Germinal center (tissue), 1 donor: ENCODE measurements around the gene ADAP1.
A peak's percentile ranks its signal among the peaks of the same experiment; 100 is the strongest.

ENCODE experiments used
- DNase-seq: peaks from one replicate; pipeline ENCODE4 v3.0.0; 2012; ENCODE audit warnings: mixed read lengths, low spot score

ADAP1 gene

DNA sequence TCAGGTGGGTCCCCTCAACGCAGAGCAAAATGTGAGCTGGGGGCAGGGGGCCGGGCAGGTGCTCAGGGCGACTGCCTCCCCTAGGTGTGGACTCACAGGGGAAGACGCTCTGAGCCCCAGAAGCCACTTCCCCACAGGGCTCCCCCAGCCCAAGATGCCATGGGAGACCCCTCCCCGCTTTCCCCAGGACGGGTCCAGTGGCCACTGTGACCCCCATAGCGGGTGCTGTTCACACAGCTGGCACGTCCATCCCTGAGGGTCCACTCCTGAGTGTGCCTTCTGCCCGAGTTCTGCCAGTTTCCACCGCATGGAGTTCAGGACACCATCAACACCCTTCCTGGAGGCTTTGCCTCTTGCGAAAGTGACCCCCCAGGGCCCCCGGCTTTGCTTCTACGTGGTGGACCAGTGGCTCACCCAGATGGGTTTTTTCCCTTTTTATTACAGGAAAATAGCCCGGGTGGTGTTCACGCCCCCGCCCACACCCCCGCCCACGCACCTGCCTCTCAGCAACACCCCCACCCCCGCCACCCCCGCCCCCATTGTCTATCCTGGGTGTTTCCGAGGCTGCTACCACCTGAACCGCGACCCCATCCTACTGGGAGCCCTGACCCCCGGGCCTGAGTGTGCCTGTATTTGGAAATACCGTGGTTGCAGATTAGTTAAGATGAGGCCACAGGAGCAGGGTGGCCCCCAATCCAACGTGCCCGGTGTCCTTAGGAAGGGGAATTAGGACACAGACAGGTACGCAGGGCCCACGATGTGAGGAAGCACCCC, 32.0 kb downstream of the ADAP1 start:
- no peak for DNase-seq

- no peak for DNase-seq
These were observed 32.7 kb downstream of the ADAP1 start for GRCh38 chr7:921581-922333.

DNA sequence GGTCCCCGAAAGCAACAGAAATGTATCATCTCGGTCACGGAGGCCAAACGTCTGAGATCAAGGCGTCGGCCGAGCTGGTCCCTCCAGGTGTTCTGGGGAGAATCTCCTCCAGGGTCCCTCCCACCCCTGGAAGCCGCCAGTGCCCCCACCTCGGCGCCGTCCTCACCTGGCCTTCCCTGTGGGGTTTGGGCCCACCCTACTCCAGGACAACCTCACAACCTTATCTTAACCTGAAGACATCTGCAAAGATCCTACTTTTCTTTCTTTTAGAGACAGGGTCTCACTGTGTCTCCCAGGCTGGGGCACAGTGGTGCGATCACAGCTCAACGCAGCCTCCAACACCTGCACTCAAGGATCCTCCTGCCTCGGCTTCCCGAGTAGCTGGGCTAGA, 33.4 kb downstream of the ADAP1 start:
- no peak for DNase-seq

- DNase-seq = no peak
These were observed 34.0 kb downstream of the ADAP1 start for GRCh38 chr7:920351-921070.

DNA sequence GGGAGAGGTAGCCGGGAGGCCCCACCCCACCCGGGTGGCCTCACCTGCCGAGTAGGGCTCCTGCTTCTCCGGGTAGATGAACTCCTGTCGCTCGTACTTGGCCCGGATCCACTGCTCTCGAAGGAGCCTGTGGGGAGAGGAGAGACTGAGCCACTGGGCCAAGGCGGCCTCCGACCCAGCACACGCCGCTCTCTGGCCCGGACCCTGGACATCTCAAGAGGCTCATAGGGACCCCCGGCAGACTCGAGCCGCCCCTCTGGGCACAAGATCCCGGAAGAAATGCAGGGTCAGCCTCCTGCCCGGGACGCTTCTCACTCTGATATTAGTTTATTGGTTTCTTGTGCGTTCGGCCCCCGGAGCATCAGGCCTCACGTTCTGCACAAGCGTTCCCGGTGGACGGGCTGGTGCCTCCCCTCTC, 34.5 kb downstream of the ADAP1 start:
- no peak for DNase-seq

DNA sequence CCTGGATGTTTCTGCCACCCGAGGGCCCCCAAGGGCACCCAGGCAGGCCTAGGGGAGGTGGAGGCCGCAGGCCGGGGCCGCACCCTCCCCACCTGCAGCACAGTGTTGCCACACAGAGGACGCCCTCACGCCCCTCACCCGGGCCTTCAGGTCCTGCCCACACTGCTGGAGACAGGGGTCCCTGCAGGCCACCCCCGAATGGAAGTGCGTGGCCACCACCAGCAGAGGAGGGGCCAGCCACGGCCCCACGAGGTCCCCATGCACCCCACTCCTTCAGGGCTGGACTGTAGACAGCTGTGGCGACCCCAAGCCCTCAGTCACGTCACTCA, 35.4 kb downstream of the ADAP1 start:
- DNase-seq = no peak

GRCh38 chr7:918441-919113, 35.9 kb downstream of the ADAP1 start:
- DNase-seq = no peak

DNA sequence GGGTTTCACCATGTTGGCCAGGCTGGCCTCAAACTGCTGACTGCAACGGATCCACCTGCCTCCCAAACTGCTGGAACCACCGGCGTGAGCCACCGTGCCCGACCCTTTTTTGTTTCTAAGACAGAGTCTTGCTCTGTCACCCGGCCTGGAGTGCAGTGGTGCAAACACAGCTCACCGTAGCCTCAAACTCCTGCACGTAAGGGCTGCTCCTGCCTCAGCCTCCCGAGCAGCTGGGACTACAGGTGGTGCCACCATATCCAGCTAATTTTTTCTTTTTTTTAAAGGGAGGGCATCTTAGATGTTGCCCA, 36.4 kb downstream of the ADAP1 start:
- no peak for DNase-seq

GRCh38 chr7:917255-918117, 37.0 kb downstream of the ADAP1 start:
- no peak for DNase-seq

DNA sequence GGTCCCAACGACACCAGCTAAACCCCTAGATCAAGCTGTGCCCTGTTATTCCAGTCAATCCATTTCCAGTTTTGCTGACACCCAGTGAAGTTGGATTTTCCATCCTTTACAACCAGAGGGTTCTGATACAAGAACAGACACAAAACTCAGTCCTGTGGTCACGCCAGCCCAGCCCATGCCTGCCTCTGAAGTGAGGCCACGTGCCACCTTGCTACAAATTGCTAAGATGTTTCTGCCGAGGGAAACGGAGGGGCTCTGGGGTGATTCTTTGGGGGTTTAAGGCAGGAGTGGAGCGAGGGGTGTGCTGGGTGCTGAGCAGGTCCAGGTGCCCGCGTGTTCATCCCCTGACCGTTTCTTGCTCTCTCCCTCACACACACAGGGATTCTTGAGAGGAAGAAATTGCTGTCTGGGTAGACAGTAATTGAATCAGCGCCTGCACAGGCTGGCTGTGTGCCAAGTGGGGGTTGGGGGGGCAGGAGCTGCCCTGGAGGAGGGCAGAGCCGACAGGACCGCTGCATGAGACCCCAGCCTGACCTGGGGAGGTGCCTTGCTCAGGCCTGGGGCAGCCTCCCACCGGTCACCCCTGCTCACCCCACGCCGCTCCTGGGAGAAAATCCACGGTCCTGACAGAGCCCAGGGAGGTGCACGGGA, 38.1 kb downstream of the ADAP1 start:
- no peak for DNase-seq

DNA sequence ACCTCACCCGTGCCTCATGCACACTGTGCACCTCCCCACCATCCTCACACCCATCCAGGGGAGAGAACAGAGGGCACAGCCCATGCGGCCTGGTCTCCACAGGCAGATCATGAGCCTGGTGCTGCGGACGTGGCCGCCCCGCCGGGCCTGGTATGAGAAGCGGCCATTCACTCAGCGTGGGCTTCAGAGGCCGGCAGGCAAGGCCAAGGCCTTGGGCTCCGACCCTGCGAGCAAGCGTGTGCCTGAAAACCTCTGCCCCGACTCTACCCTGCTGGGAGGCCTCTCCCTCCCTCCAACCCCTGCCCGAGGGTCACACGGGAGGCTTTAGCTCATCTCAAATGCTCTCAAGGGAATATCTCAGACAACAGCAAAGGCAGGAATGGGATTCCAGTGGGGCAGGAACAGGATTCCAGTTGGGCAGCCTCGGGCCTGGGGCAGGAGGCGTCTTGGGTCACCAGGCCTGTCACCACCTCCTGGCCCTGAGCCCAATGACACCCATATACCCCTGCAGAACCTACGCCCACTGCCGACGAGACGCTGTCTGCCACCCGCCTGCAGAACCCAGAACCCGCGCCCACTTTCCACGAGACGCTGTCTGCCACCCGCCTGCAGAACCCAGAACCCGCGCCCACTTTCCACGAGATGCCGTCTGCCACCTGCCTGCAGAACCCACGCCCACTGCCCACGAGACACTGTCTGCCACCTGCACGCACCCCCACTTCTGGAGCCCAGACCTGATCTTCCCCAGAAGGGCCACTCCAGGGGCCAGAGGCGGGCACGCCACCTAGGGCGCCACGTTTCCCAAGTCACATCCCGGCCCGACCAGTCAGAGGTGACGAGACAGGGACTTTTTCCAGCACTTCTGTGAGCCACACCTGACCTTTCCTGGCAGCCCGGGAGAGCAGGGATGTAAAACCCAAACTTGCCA, 38.9 kb downstream of the ADAP1 start:
- no peak for DNase-seq

- no peak for DNase-seq
These were observed 39.8 kb downstream of the ADAP1 start for GRCh38 chr7:914521-915194.

DNA sequence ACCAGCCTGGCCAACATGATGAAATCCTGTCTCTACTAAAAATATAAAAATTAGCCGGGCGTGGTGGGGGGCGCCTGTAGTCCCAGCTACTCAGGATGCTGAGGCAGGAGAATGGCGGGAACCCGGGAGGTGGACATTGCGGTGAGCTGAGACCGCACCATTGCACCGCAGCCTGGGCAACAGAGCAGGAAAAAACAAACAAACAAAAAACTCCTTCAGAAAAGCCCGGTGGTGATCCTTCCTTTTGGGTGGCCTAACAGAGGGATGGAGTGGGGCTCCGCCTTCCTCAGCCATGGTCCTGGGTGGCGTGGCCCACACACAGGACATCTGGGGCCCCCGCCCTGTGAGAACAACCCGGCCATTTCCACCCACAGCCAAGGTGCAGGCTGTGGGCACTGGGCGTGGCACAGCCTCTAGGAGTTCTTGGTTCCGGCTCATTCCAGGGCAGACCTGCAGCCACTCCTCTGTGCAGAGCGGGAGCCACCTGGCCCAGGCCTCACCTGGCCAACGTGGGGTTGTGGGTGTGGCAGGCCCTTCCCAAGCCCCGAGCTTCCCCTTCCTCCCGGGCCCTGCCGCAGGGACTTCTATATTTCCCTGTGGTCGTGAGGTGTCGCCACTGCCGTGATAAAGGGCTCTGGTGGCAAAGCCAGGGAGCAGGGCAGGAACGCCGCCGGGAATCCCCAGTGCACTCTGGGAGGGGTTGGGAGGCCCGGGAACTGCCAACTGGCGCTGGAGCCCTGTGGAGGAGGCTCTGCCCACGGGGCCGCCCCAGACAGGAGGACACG, 40.6 kb downstream of the ADAP1 start:
- no peak for DNase-seq

- DNase-seq = no peak
These were observed 42.5 kb downstream of the ADAP1 start for GRCh38 chr7:911791-912480.

GRCh38 chr7:910931-911431, 43.5 kb downstream of the ADAP1 start:
- no peak for DNase-seq

- DNase-seq = no peak
These were observed 44.0 kb downstream of the ADAP1 start for GRCh38 chr7:910441-910861.

- peak; percentile 74 for DNase-seq
These were observed 44.8 kb downstream of the ADAP1 start for GRCh38 chr7:909358-910329.
